BLaER1 (cell line): ENCODE data around the gene MAGI2.

Source experiments
- H3K27ac ChIP-seq: shearing (Covaris generic); formaldehyde crosslinking; 2 replicates; pipeline ENCODE4 v1.8.1; 2022
- H3K27me3 ChIP-seq: shearing (Covaris generic); formaldehyde crosslinking; 2 replicates; pipeline ENCODE4 v1.8.1; 2022
- H3K36me3 ChIP-seq: shearing (Covaris generic); formaldehyde crosslinking; 2 replicates; pipeline ENCODE4 v1.8.1; 2022
- H3K4me1 ChIP-seq: shearing (Covaris generic); formaldehyde crosslinking; 2 replicates; pipeline ENCODE4 v1.8.1; 2022
- H3K4me2 ChIP-seq: shearing (Covaris generic); formaldehyde crosslinking; 2 replicates; pipeline ENCODE4 v1.8.1; 2022
- H3K4me3 ChIP-seq: shearing (Covaris generic); formaldehyde crosslinking; 2 replicates; pipeline ENCODE4 v1.8.1; 2022
- H3K9ac ChIP-seq: shearing (Covaris generic); formaldehyde crosslinking; 2 replicates; pipeline ENCODE4 v1.8.1; 2022
- H3K9me3 ChIP-seq: shearing (Covaris generic); formaldehyde crosslinking; 2 replicates; pipeline ENCODE4 v1.8.1; 2022
- H4K20me1 ChIP-seq: shearing (Covaris generic); formaldehyde crosslinking; 2 replicates; pipeline ENCODE4 v1.8.1; 2022
- Cebpa-rat ChIP-seq: shearing (Covaris generic); IDR thresholded peaks from 2 replicates; pipeline ENCODE4 v1.8.1; 2022

Gene MAGI2

GRCh38 chr7:78835897-78836296 lies 617.6 kb downstream of the MAGI2 start:
- H3K4me3 ChIP-seq, result no peak overlapping the region
- no peaks in the 10 kb centered on the region for H4K20me1 ChIP-seq
- H3K4me2 ChIP-seq, result no peak overlapping the region
- no peaks in the 10 kb centered on the region for H3K27me3 ChIP-seq
- H3K9me3 ChIP-seq, result no peaks in the 10 kb centered on the region
- no peak overlapping the region for H3K27ac ChIP-seq
- no peak overlapping the region for H3K9ac ChIP-seq
- H3K36me3 ChIP-seq, result no peaks in the 10 kb centered on the region
- TF ChIP-seq Cebpa-rat, result no peak
- no peaks in the 10 kb centered on the region for H3K4me1 ChIP-seq

- Histone ChIP-seq H3K27me3 (no peaks in the 10 kb centered on the region), H3K4me2 (no peak overlapping the region), H4K20me1 (no peaks in the 10 kb centered on the region), H3K9ac (no peak overlapping the region), H3K4me3 (no peak overlapping the region), H3K36me3 (no peaks in the 10 kb centered on the region), H3K9me3 (no peaks in the 10 kb centered on the region), H3K27ac (no peak overlapping the region), H3K4me1 (no peaks in the 10 kb centered on the region)
- no peak for TF ChIP-seq Cebpa-rat
These were observed 625.1 kb downstream of the MAGI2 start for GRCh38 chr7:78828317-78828716.

GRCh38 chr7:78803501-78804127 lies 649.9 kb downstream of the MAGI2 start:
- no peak for TF ChIP-seq Cebpa-rat

GRCh38 chr7:78794101-78794500 lies 659.4 kb downstream of the MAGI2 start:
- H3K36me3 ChIP-seq, result no peaks in the 10 kb centered on the region
- H3K9me3 ChIP-seq, result no peaks in the 10 kb centered on the region
- H3K9ac ChIP-seq, result no peak overlapping the region
- no peak for TF ChIP-seq Cebpa-rat
- no peaks in the 10 kb centered on the region for H3K27me3 ChIP-seq
- H3K4me2 ChIP-seq, result no peak overlapping the region
- no peak overlapping the region for H3K27ac ChIP-seq
- H3K4me1 ChIP-seq, result no peaks in the 10 kb centered on the region
- no peaks in the 10 kb centered on the region for H4K20me1 ChIP-seq
- no peak overlapping the region for H3K4me3 ChIP-seq

More at GRCh38 chr7:78803501-78804127, 649.9 kb downstream of the MAGI2 start:
- no peak overlapping the region for H3K4me3 ChIP-seq
- no peak overlapping the region for H3K9ac ChIP-seq
- no peak overlapping the region for H3K4me2 ChIP-seq
- no peaks in the 10 kb centered on the region for H3K36me3 ChIP-seq
- H3K27me3 ChIP-seq, result no peaks in the 10 kb centered on the region
- H3K4me1 ChIP-seq, result peaks cover 5% of the 10 kb centered on the region; the same call in 1 of the 2 replicates
- H4K20me1 ChIP-seq, result no peaks in the 10 kb centered on the region
- no peaks in the 10 kb centered on the region for H3K9me3 ChIP-seq
- H3K27ac ChIP-seq, result no peak overlapping the region

GRCh38 chr7:78792624-78793023 lies 660.8 kb downstream of the MAGI2 start:
- Histone ChIP-seq H3K9ac (no peak overlapping the region), H3K27ac (no peak overlapping the region), H3K4me3 (no peak overlapping the region), H3K4me2 (no peak overlapping the region), H3K4me1 (no peaks in the 10 kb centered on the region), H4K20me1 (no peaks in the 10 kb centered on the region), H3K9me3 (no peaks in the 10 kb centered on the region), H3K27me3 (no peaks in the 10 kb centered on the region), H3K36me3 (no peaks in the 10 kb centered on the region)
- TF ChIP-seq Cebpa-rat, result no peak

- Histone ChIP-seq H3K9me3 (no peaks in the 10 kb centered on the region), H3K27me3 (no peaks in the 10 kb centered on the region), H3K36me3 (no peaks in the 10 kb centered on the region), H3K4me2 (no peak overlapping the region), H3K4me1 (no peaks in the 10 kb centered on the region), H3K9ac (no peak overlapping the region), H4K20me1 (no peaks in the 10 kb centered on the region), H3K27ac (no peak overlapping the region), H3K4me3 (no peak overlapping the region)
- TF ChIP-seq Cebpa-rat, result no peak
These were observed 661.5 kb downstream of the MAGI2 start for GRCh38 chr7:78792006-78792405.

GRCh38 chr7:78788464-78788863 lies 665.0 kb downstream of the MAGI2 start:
- Histone ChIP-seq H3K4me1 (peaks cover 10% of the 10 kb centered on the region), H3K9ac (no peak overlapping the region), H4K20me1 (no peaks in the 10 kb centered on the region), H3K27ac (no peak overlapping the region), H3K36me3 (no peaks in the 10 kb centered on the region), H3K27me3 (no peaks in the 10 kb centered on the region), H3K4me3 (no peak overlapping the region), H3K4me2 (no peak overlapping the region), H3K9me3 (no peaks in the 10 kb centered on the region)
- TF ChIP-seq Cebpa-rat, result no peak

- Histone ChIP-seq H3K4me3 (no peak overlapping the region), H3K4me1 (peaks cover 16% of the 10 kb centered on the region), H4K20me1 (no peaks in the 10 kb centered on the region), H3K36me3 (no peaks in the 10 kb centered on the region), H3K4me2 (no peak overlapping the region), H3K9ac (no peak overlapping the region), H3K9me3 (no peaks in the 10 kb centered on the region), H3K27ac (no peak overlapping the region), H3K27me3 (no peaks in the 10 kb centered on the region)
- no peak for TF ChIP-seq Cebpa-rat
These were observed 665.6 kb downstream of the MAGI2 start for GRCh38 chr7:78787854-78788253.

- Histone ChIP-seq H3K4me2 (no peak overlapping the region), H3K9me3 (no peaks in the 10 kb centered on the region), H3K9ac (no peak overlapping the region), H3K27me3 (no peaks in the 10 kb centered on the region), H3K27ac (no peak overlapping the region), H3K4me1 (peaks cover 16% of the 10 kb centered on the region), H3K4me3 (no peak overlapping the region), H3K36me3 (no peaks in the 10 kb centered on the region), H4K20me1 (no peaks in the 10 kb centered on the region)
- no peak for TF ChIP-seq Cebpa-rat
These were observed 667.4 kb downstream of the MAGI2 start for GRCh38 chr7:78786055-78786454.

GRCh38 chr7:78783179-78783962 lies 670.1 kb downstream of the MAGI2 start:
- no peak for TF ChIP-seq Cebpa-rat
- H3K36me3 ChIP-seq, result no peaks in the 10 kb centered on the region
- no peak overlapping the region for H3K27ac ChIP-seq
- H3K4me2 ChIP-seq, result peak overlapping the region; percentile 39
- H3K4me1 ChIP-seq, result peaks cover 16% of the 10 kb centered on the region
- no peaks in the 10 kb centered on the region for H3K27me3 ChIP-seq
- no peaks in the 10 kb centered on the region for H3K9me3 ChIP-seq
- H3K4me3 ChIP-seq, result no peak overlapping the region
- no peak overlapping the region for H3K9ac ChIP-seq
- no peaks in the 10 kb centered on the region for H4K20me1 ChIP-seq
